ENCODE measurements around the gene CACNA1F.

CACNA1F gene

DNA sequence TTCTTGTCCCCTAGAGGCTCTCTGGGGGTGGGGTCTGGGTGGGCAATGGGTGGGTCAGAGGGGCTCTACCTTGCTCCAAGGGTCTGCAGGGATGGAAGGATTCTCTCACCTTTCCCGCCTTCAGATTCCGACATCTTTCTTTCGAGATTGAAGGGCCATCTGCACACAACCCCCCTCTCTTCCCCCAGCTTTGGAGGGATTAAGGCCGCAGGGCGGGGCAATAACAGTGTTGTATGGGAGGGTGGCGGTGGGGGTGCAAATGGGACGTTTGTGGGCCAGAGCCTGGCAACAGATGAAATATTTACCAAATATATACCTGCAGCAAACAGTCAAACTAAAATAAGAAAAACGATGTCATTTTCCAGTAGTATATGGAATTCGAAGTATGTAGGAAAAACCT is at the start of gene CACNA1F:
Gene CACNA1F (minus strand): TSS at position 165 of the 400 bp plus-strand sequence. CDS start 31 bp downstream, at position 134.
- DNase-seq (ENCODE audit: low spot score), result no peak
- Histone ChIP-seq H3K27ac (no peak within 1 kb of the TSS), H3K4me3 (peak within 1 kb of the TSS; percentile 28)
- TF ChIP-seq, protein P1, sequence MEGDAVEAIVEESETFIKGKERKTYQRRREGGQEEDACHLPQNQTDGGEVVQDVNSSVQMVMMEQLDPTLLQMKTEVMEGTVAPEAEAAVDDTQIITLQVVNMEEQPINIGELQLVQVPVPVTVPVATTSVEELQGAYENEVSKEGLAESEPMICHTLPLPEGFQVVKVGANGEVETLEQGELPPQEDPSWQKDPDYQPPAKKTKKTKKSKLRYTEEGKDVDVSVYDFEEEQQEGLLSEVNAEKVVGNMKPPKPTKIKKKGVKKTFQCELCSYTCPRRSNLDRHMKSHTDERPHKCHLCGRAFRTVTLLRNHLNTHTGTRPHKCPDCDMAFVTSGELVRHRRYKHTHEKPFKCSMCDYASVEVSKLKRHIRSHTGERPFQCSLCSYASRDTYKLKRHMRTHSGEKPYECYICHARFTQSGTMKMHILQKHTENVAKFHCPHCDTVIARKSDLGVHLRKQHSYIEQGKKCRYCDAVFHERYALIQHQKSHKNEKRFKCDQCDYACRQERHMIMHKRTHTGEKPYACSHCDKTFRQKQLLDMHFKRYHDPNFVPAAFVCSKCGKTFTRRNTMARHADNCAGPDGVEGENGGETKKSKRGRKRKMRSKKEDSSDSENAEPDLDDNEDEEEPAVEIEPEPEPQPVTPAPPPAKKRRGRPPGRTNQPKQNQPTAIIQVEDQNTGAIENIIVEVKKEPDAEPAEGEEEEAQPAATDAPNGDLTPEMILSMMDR (IDR thresholded peaks at IDR 0.05), result no peak

DNA sequence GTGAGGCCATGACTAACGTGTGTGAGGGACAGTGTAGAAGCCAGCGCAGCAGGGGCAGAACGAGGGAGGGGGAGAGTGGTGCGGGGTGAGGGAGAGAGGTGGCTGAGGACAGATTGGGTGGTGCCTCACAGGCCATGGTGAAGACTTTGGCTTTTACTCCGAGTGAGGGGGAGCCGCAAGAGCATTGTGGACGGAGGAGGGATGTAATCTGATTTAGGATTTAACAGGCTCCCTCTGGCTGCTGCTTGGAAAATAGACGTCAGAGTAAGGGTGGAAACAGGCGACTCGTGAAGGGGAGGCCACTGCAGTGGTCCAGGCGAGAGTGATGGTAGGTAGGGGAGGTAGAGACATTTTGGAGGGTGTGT is 49.5 kb upstream of the CACNA1F start:
- TF ChIP-seq, protein P1 (IDR thresholded peaks at IDR 0.05), result no peak
- no peak for DNase-seq (ENCODE audit: low spot score)
- Histone ChIP-seq H3K4me3 (no peak overlapping the region), H3K27ac (no peak overlapping the region)

DNA sequence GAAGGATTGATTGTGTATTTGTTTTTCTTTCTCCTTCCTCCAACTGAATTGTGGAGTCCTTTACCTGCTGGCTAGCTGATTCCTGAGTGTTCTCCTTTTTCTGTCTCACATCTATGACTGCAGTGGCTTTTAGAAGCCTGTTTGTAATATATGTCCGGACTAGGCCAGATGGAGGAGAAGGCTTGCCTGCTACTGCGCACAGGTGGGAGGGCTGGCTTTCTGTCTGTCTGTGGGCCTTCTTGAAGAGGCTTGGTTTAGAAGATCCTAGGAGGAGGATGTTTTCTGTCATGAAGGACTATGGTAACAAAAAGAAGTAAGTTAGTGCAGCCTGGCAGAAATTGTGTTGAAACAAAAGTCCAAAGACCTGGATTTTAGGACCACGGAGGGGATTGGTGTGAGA is 44.9 kb upstream of the CACNA1F start:
- no peak overlapping the region for H3K4me3 ChIP-seq
- H3K27ac ChIP-seq, result no peak overlapping the region
- TF ChIP-seq, protein P1 (IDR thresholded peaks at IDR 0.05), result no peak
- no peak for DNase-seq (ENCODE audit: low spot score)

DNA sequence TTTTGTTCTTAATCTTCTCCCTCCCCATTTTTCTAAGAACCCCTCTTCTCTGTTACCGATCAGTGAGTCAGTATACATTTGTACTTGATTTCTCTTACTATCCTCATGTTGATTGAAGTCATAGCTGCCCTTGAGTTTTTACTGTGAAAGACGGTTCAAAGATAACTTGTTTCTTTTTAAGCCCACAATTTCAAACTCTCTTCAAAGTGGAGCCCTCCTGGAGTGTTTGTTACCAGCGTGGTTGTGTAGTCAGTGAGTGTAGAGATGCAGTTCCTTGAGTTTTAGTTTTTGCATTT is 44.3 kb upstream of the CACNA1F start:
- TF ChIP-seq, protein P1 (IDR thresholded peaks at IDR 0.05), result no peak
- DNase-seq (ENCODE audit: low spot score), result no peak
- H3K27ac ChIP-seq, result no peak overlapping the region

DNA sequence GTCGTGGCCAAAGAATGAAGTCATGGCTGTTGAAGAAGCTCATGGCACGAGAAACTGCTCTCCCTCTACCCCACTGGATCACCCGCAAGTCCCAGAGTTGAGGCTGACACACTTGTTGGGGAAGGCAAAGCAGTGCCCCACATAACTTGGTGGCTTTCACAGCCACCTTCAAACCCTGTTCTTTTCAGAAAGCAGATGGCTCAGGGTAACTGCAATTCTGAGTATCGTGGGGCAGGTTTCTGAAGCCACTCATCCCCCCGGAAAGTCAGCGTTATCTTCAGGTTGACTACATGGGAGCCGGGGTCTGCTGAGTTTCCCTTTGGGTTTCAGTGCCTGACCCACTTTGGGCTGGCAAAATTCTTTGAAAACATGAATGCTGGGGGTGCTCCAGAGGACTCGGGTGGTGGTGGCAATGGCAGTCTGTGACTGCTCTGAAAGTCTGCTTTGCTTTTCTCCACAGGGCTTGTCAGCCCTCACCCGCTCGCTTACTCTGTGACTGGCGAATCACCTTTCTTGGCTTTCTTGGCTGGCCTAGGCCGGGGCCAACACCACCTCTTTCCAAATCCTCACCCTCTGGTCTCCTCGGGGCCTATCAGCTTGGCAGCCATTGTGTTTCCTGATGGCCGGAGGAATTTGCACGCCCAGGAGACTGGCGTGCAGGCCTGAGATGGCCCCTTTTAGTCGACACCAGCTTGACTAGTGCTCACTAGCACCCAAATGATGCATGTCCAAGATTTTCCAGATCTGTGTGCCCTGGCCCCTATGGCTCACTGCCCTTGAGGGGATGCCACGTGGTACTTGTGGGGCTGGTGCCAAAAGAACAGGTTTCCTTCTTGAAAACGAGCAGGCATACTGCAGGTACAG is 43.8 kb upstream of the CACNA1F start:
- no peak overlapping the region for H3K4me3 ChIP-seq
- peak; percentile 69 for DNase-seq (ENCODE audit: low spot score)
- no peak overlapping the region for H3K27ac ChIP-seq
- TF ChIP-seq, protein P1 (IDR thresholded peaks at IDR 0.05), result no peak

More for the DNA sequence above, 44.3 kb upstream of the CACNA1F start:
- H3K4me3 ChIP-seq, result no peak overlapping the region

DNA sequence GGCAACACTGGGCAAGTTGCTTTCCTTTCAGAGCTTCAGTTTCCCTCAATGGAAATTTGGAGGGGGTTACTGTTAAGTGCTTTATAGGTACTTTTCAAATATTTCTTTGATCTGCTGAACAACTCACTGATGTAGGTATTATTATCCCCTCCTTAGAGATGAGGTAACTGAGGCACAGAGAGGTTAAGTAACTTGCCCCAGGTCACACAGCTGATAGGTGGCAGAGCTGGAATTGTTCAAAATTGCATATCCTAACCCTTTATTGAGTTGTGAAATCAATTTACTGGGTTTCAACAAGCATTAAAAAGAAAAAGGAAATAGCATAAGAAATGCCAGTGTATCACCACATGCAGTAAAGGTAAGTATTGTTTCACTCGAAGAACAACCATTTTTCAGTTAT is 43.1 kb upstream of the CACNA1F start:
- DNase-seq (ENCODE audit: low spot score), result no peak
- Histone ChIP-seq H3K4me3 (no peak overlapping the region), H3K27ac (no peak overlapping the region)
- TF ChIP-seq, protein P1 (IDR thresholded peaks at IDR 0.05), result no peak

DNA sequence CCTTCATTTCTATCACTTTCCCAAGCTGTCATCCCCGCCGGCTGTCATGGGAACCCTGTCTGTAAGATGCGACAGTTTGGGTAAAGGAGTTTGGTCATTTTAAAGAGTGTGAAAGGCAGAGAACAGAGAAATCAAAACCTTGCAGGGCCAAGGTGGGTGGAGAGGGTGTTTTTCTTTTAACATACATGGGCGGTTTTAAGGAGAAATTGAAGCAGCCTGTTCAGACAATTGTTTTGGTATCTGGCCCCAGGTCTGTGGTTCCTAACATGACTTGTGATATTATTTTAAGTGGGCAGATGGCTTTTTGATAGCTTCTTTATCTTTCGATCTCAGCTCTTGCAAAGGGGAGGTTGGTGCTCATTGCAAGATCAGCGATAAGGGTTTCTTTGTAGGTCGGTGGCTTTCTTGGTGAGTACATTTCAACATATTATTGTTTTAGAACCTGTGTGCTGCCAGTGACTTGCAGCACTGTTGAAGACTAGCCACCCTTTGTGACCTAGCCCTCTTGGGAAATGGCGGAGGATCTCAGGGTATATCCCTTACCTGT is 40.1 kb upstream of the CACNA1F start:
- TF ChIP-seq, protein P1 (IDR thresholded peaks at IDR 0.05), result no peak
- no peak overlapping the region for H3K27ac ChIP-seq
- no peak for DNase-seq (ENCODE audit: low spot score)
- H3K4me3 ChIP-seq, result no peak overlapping the region

All from coronary artery (tissue), 2 donors.